Stomach (tissue), 8 donors: ENCODE measurements around the gene DBF4B. TPM values are rescaled to one million over a fixed set of nuclear protein-coding genes. Genes with fewer than 3 reads are reported as not detected.

ENCODE experiments used
- polyA plus RNA-seq, 3 donors: library from polyadenylated mRNA; stranded (reverse); fragments of 200-250 nt; gene quantifications; one replicate each; pipeline ENCODE4 v1.2.3, GENCODE V29; 2013
- small RNA-seq, 4 donors: library from RNA; depleted of rRNA; stranded (forward); fragments of <200 nt; gene quantifications; one replicate each; pipeline ENCODE3, GENCODE V24; 2016
- total RNA-seq, 5 donors: library from RNA; depleted of rRNA; stranded (reverse); fragments of >200 nt; gene quantifications; one replicate each; pipeline versions ENCODE4 v1.1.0 to v1.2.3, GENCODE V29; 2014 to 2016
- donor health status: healthy with polysubstance abuse.
- donor health status: Bipolar disorder and iron deficiency.
- donor health status: healthy.

The DBF4B gene
- total and polyA plus RNA-seq, 8 donors: 0.76 to 5.0 (median 2.2) TPM; not detected in 1

Small RNA genes lying within 50 kb of the gene (small RNA-seq; reads per million reads assigned to genes)
- gene RN7SL819P: 0 to 0.31 (median 0) reads per million in 4 donors

Other genes starting within 250 kb of the DBF4B start
- 10 to 100 TPM; 18.0 to 58.2 (median 21.0) TPM for gene GPATCH8, start 205.3 kb upstream of the DBF4B start, total RNA-seq
- gene GPATCH8, start 205.3 kb upstream of the DBF4B start, polyA plus RNA-seq: 1 to 10 TPM; 5.2 to 6.9 (median 6.4) TPM
- gene FZD2, start 151.2 kb upstream of the DBF4B start, total RNA-seq: 10 to 100 TPM in 1 of 5 donors, 1 to 10 TPM in 2, not detected in 2; 1.0 to 19.3 (median 2.2) TPM
- 1 to 10 TPM in 1 of 3 donors, under 1 TPM in 2; 0.31 to 1.5 (median 0.75) TPM for gene FZD2, start 151.2 kb upstream of the DBF4B start, polyA plus RNA-seq
- not detected for gene MEIOC, start 52.2 kb upstream of the DBF4B start, total RNA-seq
- under 1 TPM in 1 of 3 donors, not detected in 2; 0.03 TPM for gene MEIOC, start 52.2 kb upstream of the DBF4B start, polyA plus RNA-seq
- gene CCDC43, start 18.9 kb upstream of the DBF4B start, total RNA-seq: 10 to 100 TPM in 2 of 5 donors, 1 to 10 TPM in 3; 1.8 to 29.7 (median 7.5) TPM
- 10 to 100 TPM in 2 of 3 donors, 1 to 10 TPM in 1; 9.7 to 19.2 (median 13.3) TPM for gene CCDC43, start 18.9 kb upstream of the DBF4B start, polyA plus RNA-seq
- 10 to 100 TPM in 1 of 5 donors, 1 to 10 TPM in 1, under 1 TPM in 1, not detected in 2; 0.73 to 57.6 (median 1.7) TPM for gene ADAM11, start 50.3 kb downstream of the DBF4B start, total RNA-seq
- under 1 TPM in 2 of 3 donors, not detected in 1; 0.19 to 0.35 TPM for gene ADAM11, start 50.3 kb downstream of the DBF4B start, polyA plus RNA-seq
- gene GJC1, start 121.6 kb downstream of the DBF4B start, total RNA-seq: 10 to 100 TPM in 4 of 5 donors, 1 to 10 TPM in 1; 9.7 to 53.1 (median 35.6) TPM
- 1 to 10 TPM in 1 of 3 donors, under 1 TPM in 2; 0.31 to 3.5 (median 0.62) TPM for gene GJC1, start 121.6 kb downstream of the DBF4B start, polyA plus RNA-seq
- gene HIGD1B, start 139.2 kb downstream of the DBF4B start, total RNA-seq: under 1 TPM in 1 of 5 donors, not detected in 4; 0.92 TPM
- 1 to 10 TPM; 2.1 to 5.4 (median 2.4) TPM for gene HIGD1B, start 139.2 kb downstream of the DBF4B start, polyA plus RNA-seq
- gene EFTUD2, start 190.8 kb downstream of the DBF4B start, total RNA-seq: 100 to 1,000 TPM in 3 of 5 donors, 10 to 100 TPM in 2; 70.1 to 176 (median 111) TPM
- gene EFTUD2, start 190.8 kb downstream of the DBF4B start, polyA plus RNA-seq: 10 to 100 TPM; 15.9 to 28.6 (median 21.2) TPM
- gene GFAP, start 206.8 kb downstream of the DBF4B start, total RNA-seq: 1 to 10 TPM in 1 of 5 donors, not detected in 4; 9.7 TPM
- gene GFAP, start 206.8 kb downstream of the DBF4B start, polyA plus RNA-seq: 1 to 10 TPM in 1 of 3 donors, under 1 TPM in 2; 0.15 to 1.4 (median 0.23) TPM
- gene KIF18B, start 239.1 kb downstream of the DBF4B start, total RNA-seq: 10 to 100 TPM in 1 of 5 donors, 1 to 10 TPM in 1, under 1 TPM in 2, not detected in 1; 0.58 to 12.2 (median 2.0) TPM
- 1 to 10 TPM in 2 of 3 donors, under 1 TPM in 1; 0.15 to 2.2 (median 1.2) TPM for gene KIF18B, start 239.1 kb downstream of the DBF4B start, polyA plus RNA-seq